Measurements from ENCODE around the gene CTH. TPM values are rescaled to one million over a fixed set of nuclear protein-coding genes. Genes with fewer than 3 reads are reported as not detected.

Gene CTH
- total RNA-seq (10 to 100 TPM in 1 of 2 donors, 1 to 10 TPM in 1; 8.9 to 40.7 TPM), polyA plus RNA-seq (10 to 100 TPM; 49.0 to 49.4 TPM)

DNA sequence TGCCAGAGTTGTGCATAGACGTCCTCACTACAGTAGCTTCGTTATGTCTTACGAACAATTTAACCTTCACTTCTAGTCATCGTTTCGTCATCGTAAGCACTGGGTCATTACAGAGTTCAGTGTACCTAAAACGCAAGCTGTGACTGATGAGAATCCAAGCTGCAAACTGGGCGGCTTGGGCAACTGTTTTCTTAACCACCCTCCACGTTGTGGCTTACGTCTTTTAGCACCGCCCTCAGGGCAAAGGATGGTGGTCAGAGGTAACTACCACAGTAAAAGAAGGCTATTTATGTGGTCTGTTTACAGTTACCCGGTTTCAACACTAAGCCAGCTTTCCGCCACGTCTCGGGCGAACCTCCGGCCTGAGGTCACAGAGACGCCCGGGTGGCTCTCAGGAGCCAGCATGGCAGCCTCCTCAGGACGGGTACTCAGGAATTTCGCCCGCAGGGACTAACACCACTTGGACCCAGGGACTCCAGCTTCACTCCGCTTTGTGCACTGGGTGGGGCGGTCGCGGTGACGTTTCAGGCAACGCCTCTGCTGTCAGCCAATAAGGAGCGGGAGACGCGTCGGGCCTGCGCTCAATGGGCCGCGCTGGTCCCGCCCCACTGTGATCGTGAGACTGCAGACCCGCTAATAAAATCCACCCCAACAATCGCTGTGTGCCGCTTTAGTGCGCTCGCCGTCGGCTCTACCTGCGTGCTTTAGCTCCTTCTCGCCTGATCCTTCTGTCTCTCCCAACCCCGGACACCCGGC is at the start of gene CTH:
TSS of gene CTH (plus strand) at position 665 of the 756 bp plus-strand sequence. CDS start 148 bp downstream, outside the sequence.
- Histone ChIP-seq H3K27me3 (ENCODE audit: control insufficient read depth in 4 of 4, insufficient read depth in 4 of 4, low read length in 3 of 4) (no peaks in the 10 kb centered on the region), H3K36me3 (ENCODE audit: control insufficient read depth in 4 of 4, insufficient read depth in 3 of 4, low read depth in 1 of 4, low read length in 3 of 4) (peaks cover 0 to 5% (median 0%) of the 10 kb centered on the region in 4 donors), H3K9ac (ENCODE audit: low read depth in 1 of 2, low read length in 2 of 2) (peak within 1 kb of the TSS; percentile 91 to 98), H3K4me1 (ENCODE audit: control insufficient read depth in 4 of 4, insufficient read depth in 4 of 4, low read length in 3 of 4) (peaks cover 6 to 16% (median 12%) of the 10 kb centered on the region in 4 donors), H3K4me3 (ENCODE audit: low read depth in 1 of 3, low read length in 3 of 3) (peak within 1 kb of the TSS; percentile 60 to 93 (median 82)), H3K9me3 (ENCODE audit: control insufficient read depth in 4 of 4, low read length in 3 of 4) (no peaks in the 10 kb centered on the region), H3K27ac (ENCODE audit: low read depth in 1 of 2, low read length in 2 of 2) (peak within 1 kb of the TSS; percentile 94 to 97)
- WGBS: under 1% methylated on average over 48 of the region's 48 CpGs
- peak; percentile 96 for DNase-seq (ENCODE audit: low spot score)
- TF ChIP-seq HNF4G (IDR thresholded peaks at IDR 0.05) (peak; percentile 77), REST (IDR thresholded peaks at IDR 0.05) (peak; percentile 92), ZBTB33 (IDR thresholded peaks at IDR 0.05) (peak; percentile 86), RAD21 (IDR thresholded peaks at IDR 0.05) (peak; percentile 27 to 36), NR2F2 (IDR thresholded peaks at IDR 0.05) (peak; percentile 64), GABPA (IDR thresholded peaks at IDR 0.05 in 1 of 2, conservative IDR thresholded peaks at IDR 0.05 in 1 of 2) (peak in 1 of 2 donors; percentile 27), EGR1 (IDR thresholded peaks at IDR 0.05; ENCODE audit: low read depth in 2 of 2) (peak in 1 of 2 donors; percentile 47), JUND (IDR thresholded peaks at IDR 0.05) (peak; percentile 81 to 85), FOXA1 (IDR thresholded peaks at IDR 0.05) (peak; percentile 61), RXRA (IDR thresholded peaks at IDR 0.05) (peak; percentile 93 to 96), FOXA2 (IDR thresholded peaks at IDR 0.05) (peak; percentile 45), HNF4A (conservative IDR thresholded peaks at IDR 0.05) (peak; percentile 86 to 91), SP1 (IDR thresholded peaks at IDR 0.05) (peak; percentile 93), TAF1 (conservative IDR thresholded peaks at IDR 0.05) (peak; percentile 99), YY1 (IDR thresholded peaks at IDR 0.05) (peak; percentile 94)
- TF ChIP-seq, protein P1, sequence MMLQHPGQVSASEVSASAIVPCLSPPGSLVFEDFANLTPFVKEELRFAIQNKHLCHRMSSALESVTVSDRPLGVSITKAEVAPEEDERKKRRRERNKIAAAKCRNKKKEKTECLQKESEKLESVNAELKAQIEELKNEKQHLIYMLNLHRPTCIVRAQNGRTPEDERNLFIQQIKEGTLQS (IDR thresholded peaks at IDR 0.05): peak; percentile 87
- TF ChIP-seq, protein P2, sequence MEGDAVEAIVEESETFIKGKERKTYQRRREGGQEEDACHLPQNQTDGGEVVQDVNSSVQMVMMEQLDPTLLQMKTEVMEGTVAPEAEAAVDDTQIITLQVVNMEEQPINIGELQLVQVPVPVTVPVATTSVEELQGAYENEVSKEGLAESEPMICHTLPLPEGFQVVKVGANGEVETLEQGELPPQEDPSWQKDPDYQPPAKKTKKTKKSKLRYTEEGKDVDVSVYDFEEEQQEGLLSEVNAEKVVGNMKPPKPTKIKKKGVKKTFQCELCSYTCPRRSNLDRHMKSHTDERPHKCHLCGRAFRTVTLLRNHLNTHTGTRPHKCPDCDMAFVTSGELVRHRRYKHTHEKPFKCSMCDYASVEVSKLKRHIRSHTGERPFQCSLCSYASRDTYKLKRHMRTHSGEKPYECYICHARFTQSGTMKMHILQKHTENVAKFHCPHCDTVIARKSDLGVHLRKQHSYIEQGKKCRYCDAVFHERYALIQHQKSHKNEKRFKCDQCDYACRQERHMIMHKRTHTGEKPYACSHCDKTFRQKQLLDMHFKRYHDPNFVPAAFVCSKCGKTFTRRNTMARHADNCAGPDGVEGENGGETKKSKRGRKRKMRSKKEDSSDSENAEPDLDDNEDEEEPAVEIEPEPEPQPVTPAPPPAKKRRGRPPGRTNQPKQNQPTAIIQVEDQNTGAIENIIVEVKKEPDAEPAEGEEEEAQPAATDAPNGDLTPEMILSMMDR (IDR thresholded peaks at IDR 0.05; ENCODE audit: low read depth, low read length, missing input control): no peak
- TF ChIP-seq, protein P3, sequence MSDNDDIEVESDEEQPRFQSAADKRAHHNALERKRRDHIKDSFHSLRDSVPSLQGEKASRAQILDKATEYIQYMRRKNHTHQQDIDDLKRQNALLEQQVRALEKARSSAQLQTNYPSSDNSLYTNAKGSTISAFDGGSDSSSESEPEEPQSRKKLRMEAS (IDR thresholded peaks at IDR 0.05): peak; percentile 64

Measured in liver (tissue), 9 donors.